GM12892 (cell line): Measurements from ENCODE around the gene REXO4.
"Not testable (repeated sequence)": the region's sequence is repeated elsewhere in the genome, so short reads cannot be mapped to it uniquely, and the experiment has no call there.

Experiments used
- DNase-seq: peaks from one replicate; pipeline ENCODE4 v3.0.0; 2011; ENCODE audit not compliant: insufficient read length
- FAIRE-seq: peaks from 2 replicates; lab custom pipeline; 2011; peaks lifted over from hg19 to GRCh38; lab: Jason Lieb, UNC
- POLR2A ChIP-seq: IDR thresholded peaks from 2 replicates; pipeline ENCODE4 v1.6.1; 2011; ENCODE audit warnings: low read depth, low read length, control low read depth
- POLR2AphosphoS5 ChIP-seq: IDR thresholded peaks from 2 replicates; pipeline ENCODE4 v1.6.1; 2011; ENCODE audit warnings: low read depth, low read length, control low read depth
- TAF1 ChIP-seq: IDR thresholded peaks from 2 replicates; pipeline ENCODE4 v1.6.1; 2011; ENCODE audit warnings: low read depth, mild to moderate bottlenecking, control low read depth, low read length, borderline replicate concordance

REXO4 gene

DNA sequence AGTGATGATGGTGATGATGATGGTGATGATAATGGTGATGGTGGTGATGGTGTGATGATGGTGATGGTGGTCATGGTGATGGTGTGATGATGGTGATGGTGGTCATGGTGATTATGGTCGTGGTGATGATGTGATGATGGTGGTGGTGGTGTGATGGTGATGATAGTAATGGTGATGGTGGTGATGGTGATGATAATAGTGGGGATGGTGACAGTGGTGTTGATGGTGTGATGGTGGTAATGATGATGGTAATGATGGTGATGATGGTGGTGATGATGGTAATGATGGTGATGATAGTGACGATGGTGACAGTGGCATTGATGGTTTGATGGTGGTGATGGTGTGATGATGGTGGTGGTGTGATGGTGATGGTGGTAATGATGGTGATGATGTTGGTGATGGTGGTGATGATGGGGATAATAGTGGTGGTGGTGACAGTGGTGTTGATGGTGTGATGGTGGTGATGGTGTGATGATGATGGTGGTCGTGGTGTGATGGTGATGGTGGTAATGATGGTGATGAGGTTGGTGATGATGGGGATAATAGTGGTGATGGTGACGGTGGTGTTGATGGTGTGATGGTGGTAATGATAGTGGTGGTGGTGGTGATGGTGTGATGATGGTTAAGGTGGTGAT lies 35.2 kb downstream of the REXO4 start:
- no peak for DNase-seq
- FAIRE-seq, result no peak
- TF ChIP-seq TAF1, result no peak
- TF ChIP-seq POLR2A, result no peak
- no peak for TF ChIP-seq POLR2AphosphoS5

DNA sequence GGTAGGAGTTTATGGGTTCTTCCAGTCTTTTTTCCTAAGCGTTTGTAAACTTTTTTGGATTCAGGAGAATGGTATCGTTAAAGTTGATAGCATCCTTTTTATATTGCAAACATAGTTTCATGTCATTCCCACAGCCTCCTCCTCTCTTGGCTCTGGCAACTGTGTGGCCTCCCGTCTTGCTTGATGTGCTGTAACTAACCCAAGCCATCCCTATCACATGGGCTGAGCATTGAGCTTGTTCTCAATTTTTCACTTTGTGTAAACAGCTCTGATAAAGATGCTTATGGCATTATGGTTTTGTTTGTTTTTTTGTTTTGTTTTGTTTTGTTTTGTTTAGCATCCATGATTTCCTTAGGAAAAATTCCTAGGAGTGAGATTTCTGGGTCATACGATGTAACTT lies 37.1 kb downstream of the REXO4 start:
- FAIRE-seq, result no peak
- TF ChIP-seq POLR2A (no peak), POLR2AphosphoS5 (no peak), TAF1 (no peak)
- no peak for DNase-seq

DNA sequence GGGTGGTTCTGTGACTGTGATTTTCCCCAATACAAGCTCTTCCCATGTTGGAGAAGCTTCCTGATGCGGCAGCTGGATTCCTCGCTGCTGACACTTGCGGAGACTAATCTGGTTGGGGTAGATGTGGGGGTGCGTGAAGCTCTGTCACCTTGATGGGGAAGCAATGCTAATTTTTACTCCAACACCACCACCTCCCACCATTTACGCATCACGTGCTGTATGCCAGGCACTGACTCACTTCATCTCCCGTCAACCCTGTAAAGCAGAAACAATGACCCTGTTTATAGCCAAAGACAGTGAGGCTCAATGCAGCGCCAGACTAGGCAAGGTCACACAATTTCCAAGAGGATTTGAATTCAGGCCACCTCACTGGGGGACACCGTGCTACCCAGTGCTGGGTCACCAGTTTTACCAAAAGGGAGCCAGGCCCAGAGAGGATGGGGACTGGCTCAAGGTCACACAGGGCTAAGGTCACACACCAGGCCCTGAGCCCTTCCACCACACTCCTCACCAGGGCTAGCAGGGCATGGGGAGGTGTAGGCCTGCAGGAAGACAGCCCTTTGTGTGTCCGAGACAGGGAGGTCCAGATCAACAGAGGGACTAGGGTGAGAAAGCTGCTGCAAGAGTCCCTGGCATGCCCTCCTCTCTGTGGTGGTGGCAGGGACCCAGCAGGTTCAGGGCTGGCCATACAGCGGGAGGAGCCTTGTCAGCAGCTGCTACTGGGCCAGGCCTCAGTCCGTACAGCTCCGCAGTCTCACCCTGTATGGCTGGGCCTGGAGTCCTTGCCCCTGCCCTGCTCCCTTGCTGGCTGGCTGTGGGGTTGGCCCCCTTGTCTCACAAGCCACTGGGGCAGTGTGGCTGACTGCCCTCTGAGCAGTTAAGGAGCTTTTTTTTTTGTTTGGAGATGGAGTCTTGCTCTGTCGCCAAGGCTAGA lies 38.4 kb downstream of the REXO4 start:
- TF ChIP-seq TAF1 (no peak), POLR2A (no peak), POLR2AphosphoS5 (no peak)
- FAIRE-seq (no peak), DNase-seq (no peak)

DNA sequence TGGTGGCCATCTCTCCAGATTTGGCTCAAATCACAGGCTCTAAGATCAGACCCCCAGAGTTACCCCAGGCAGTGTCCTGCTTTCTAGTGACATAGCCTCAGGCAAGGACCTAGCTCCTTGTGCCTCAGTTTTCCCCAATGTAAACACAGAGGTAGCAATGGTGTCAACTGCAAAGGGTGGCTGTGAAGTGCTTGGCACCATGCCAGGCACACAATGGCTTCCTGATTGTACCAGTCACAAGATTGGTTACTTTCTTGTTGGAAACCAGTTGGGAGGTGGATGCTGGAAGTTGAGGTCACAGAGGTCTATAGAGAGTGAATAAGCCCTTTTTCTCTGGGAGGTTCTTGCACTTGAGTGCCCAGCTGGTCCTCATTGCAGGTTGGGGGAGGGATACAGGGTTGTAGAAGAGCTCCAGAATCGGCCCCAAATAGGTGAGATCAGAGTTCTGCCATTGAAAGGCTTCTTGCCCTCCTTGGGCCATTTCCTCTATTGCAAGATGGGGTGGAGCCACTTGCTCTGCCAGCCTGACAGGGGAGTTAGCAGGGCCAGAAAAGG lies 39.3 kb downstream of the REXO4 start:
- TF ChIP-seq POLR2AphosphoS5, result no peak
- TF ChIP-seq TAF1, result no peak
- no peak for TF ChIP-seq POLR2A
- DNase-seq (no peak), FAIRE-seq (no peak)

DNA sequence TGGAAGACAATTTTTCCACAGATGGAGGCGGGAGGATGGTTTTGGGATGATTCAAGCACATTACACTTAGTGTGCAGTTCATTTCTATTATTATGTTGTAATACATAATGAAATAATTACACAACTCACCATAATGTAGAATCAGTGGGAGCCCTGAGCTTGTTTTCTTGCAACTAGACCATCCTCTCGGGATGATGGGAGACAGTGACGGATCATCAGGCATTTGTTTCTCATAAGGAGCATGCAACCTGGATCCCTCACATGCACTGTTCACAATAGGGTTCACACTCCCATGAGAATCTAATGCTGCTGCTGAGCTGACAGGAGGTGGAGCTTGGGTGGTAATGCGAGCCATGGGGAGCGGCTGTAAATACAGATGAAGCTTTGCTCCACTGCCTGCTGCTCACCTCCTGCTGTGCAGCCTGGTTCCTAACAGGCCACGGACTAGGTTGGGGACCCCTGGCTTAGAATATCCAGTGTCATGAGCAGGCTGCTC lies 40.0 kb downstream of the REXO4 start:
- FAIRE-seq, result no peak
- TF ChIP-seq TAF1 (no peak), POLR2A (no peak), POLR2AphosphoS5 (no peak)
- DNase-seq, result no peak

DNA sequence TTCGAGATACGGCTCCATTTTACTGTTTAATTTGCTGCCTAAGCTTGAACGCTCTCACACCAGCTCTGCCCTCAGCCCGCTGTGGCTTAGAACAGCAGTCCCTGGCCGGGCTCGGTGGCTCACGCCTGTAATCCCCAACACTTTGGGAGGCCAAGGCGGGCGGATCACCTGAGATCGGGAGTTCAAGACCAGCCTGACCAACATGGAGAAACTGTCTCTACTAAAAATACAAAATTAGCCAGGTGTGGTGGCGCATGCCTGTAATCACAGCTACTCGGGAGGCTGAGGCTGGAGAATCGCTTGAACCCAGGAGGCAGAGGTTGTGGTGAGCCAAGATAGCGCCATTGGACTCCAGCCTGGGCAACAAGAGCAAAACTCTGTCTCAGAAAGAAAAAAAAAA lies 40.5 kb downstream of the REXO4 start:
- DNase-seq, FAIRE-seq: not testable (repeated sequence)

DNA sequence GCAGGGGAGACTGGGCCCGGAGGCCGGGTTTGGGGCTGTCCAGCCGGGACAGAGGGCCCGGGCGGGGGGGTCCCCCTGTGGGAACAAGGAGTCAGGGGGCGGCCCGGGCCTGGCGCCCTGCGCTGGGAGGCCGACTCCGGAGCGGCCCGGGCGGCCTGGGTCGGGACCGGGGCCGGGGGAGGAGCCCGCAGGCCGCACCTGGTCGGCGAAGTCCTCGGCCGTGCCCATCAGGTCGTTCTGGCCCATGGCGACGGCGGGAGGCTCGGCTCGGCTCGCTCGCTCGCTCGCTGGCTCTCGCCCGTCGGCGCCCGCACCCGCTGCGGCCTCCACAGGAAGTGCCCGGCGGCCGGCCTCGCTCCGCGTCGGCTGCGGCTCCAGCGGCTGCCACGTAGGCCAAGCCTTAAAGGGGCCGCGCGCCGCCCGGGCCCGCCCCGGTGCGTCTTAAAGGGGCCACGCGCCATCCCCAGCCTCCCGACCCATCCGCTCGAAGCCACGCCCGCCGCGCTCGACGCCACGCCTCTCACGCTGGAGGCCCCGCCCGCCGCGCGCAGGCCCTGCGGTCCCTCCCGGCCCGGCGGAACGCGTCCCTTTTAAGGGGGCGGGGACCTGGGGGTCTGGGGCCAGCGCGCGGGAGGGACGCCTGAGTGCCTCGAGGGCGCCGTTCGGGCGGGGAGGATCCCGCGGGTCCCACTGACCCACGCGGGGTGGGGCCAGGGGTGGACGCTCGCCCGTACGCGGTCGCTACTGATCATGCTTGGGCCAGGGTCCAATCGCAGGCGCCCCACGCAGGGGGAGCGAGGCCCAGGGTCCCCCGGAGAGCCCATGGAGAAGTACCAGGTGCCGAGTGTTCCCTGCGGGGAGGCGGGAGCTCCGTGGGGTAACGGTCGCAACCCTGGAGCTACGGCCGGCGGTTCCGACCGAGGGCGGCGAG lies 41.8 kb downstream of the REXO4 start, which contains the start of the genes STKLD1 and SURF4:
Gene STKLD1 (plus strand): TSS at position 643 of the 931 bp plus-strand sequence. CDS start 108 bp downstream, at position 751.
Gene SURF4 (minus strand): TSS at position 337 of the 931 bp plus-strand sequence. CDS start 91 bp downstream, at position 246.
- FAIRE-seq (peak; percentile 95), DNase-seq (peak; percentile 100)
- peak; percentile 91 for TF ChIP-seq POLR2A
- TF ChIP-seq TAF1, result peak; percentile 85
- peak; percentile 82 for TF ChIP-seq POLR2AphosphoS5

DNA sequence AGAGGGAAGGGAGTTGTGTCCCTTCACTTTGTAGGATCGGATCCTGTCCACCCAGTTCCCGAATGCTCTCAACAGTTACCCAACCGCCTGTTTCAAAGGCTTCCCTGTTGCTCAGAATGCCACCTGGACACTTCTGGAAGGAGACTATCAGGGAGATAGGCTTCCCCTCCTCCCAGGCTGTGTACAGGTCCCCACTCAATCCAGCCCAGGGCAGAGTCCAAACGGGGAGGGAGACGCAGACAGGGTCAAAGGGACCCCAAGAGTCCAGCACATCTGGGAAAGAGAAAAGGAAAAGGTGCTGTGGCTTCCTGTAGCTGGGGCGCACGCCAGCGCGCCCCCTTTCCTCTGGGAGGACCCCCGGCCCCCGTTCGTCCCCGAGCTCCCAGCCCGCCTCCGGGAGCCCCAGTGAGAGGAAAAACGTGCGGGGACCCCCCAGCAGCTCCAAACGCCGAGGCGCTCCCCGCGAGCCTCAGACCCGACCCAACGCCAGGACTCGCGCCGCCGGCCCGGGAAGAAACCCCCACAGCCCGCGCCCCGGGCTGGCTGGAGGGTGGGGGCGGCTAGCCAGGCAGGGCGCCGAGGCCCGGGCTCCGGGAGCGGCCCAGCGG lies 42.6 kb downstream of the REXO4 start:
- DNase-seq (peak; percentile 54), FAIRE-seq (no peak)

DNA sequence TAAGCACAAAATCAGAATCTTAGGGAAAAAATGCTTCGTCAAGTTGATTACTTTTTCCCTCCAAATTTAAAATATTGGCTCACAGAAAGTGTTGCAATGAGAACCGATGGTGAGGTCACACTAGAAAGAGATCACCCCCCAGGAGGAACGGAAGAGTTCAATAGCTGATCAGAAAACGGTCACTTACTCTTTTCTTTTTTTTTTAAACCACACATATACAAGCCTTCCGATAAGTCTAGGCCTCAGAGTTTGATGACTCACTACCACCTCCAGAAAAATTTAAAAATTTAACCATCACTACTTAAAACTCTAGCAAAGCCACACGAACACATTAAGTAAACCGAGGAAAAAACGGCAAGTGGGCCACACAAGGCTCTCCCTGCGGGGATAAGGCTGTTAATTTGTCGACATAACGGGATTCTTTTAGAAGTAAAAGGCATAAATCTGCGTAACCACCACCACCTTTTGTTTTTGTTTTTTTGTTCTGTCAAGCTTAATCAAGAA lies 43.1 kb downstream of the REXO4 start:
- no peak for TF ChIP-seq POLR2A
- no peak for TF ChIP-seq TAF1
- TF ChIP-seq POLR2AphosphoS5, result no peak
- no peak for DNase-seq
- FAIRE-seq, result no peak

More for the DNA sequence above, 42.6 kb downstream of the REXO4 start:
- TF ChIP-seq POLR2AphosphoS5 (no peak), POLR2A (no peak), TAF1 (no peak)

DNA sequence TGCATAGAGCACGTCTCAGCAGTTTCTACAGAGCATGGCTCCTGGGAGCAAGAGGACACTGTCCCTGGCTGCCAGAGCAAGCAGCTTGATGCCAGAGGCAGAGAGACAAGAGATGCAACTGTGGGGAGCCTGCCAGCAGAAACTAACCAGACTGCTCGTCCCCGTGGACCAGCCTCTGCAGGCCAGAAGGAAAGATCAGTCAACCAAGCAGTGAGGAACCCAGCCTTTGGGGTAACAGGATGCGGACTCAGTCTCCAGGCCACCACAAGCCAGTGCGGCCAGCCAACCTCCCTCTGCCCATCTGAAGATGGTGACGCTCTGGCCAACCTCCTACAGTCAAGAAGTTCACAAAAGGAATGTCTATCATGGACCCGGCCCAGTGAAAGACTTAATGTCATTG lies 45.7 kb downstream of the REXO4 start:
- TF ChIP-seq POLR2AphosphoS5 (no peak), POLR2A (no peak), TAF1 (no peak)
- DNase-seq (no peak), FAIRE-seq (no peak)
